Measurements from ENCODE around the gene CPLANE1.

- TF ChIP-seq CTCF (conservative IDR thresholded peaks at IDR 0.05; ENCODE audit: low read depth, low read length): no peak
- TF ChIP-seq EZH2 (IDR thresholded peaks at IDR 0.05; ENCODE audit: borderline replicate concordance, low read depth, low read length, poor library complexity, severe bottlenecking): no peak
Observed at GRCh38 chr5:37056762-37057161, 192.4 kb downstream of the CPLANE1 start.
